ENCODE results near the gene PUS1.
"Not testable (repeated sequence)": the region's sequence is repeated elsewhere in the genome, so short reads cannot be mapped to it uniquely, and the experiment has no call there.

The PUS1 gene

GRCh38 chr12:131928711-131929580 is at the start of gene PUS1:
Gene PUS1, plus strand, starts transcription at chr12:131929276. Its CDS starts 447 bp downstream, at chr12:131929723.
- DNase-seq = peak; percentile 96

- DNase-seq = no peak
These were observed 46.1 kb upstream of the PUS1 start for GRCh38 chr12:131882804-131883520.

- DNase-seq = no peak
These were observed 45.6 kb upstream of the PUS1 start for GRCh38 chr12:131883521-131883900.

GRCh38 chr12:131885076-131885475 is 44.0 kb upstream of the PUS1 start:
- DNase-seq = not testable (repeated sequence)

DNA sequence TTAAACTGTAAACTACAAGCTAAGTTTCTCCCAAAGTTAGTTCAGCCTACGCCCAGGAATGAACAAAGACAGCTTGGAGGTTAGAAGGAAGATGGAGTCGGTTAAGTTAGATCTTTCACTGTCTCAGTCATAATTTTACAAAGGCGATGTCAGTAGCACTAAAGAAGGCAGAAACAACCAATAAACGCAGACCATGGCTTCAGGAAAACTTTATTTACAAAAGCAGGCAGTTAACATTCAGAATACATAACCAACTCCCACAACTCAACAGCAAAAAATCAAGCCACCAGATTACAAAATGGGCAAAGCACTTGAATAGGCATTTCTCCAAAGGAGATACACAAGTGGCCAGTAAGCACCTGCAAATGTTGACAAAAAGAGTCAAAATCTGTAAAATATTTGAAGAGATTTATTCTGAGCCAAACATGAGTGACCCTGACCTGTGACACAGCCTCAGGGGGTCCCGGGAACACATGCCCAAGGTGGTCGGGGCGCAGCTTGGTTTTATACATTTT is 43.5 kb upstream of the PUS1 start:
- DNase-seq = no peak

DNA sequence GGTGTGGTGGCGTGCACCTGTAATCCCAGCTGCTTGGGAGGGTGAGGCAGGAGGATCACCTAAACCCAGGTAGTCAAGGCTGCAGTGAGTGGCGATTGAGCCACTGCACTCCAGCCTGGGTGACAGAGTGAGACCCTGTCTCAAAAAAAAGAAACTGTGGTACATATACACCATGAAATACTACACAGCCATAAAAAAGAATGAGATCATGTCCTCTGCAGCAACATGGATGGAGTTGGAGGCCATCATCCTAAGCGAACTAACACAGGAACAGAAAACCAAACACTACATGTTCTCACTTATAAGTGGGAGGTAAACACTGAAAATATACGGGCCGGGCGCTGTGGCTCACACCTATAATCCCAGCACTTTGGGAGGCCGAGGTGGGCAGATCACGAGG is 37.4 kb upstream of the PUS1 start:
- DNase-seq = not testable (repeated sequence)

DNA sequence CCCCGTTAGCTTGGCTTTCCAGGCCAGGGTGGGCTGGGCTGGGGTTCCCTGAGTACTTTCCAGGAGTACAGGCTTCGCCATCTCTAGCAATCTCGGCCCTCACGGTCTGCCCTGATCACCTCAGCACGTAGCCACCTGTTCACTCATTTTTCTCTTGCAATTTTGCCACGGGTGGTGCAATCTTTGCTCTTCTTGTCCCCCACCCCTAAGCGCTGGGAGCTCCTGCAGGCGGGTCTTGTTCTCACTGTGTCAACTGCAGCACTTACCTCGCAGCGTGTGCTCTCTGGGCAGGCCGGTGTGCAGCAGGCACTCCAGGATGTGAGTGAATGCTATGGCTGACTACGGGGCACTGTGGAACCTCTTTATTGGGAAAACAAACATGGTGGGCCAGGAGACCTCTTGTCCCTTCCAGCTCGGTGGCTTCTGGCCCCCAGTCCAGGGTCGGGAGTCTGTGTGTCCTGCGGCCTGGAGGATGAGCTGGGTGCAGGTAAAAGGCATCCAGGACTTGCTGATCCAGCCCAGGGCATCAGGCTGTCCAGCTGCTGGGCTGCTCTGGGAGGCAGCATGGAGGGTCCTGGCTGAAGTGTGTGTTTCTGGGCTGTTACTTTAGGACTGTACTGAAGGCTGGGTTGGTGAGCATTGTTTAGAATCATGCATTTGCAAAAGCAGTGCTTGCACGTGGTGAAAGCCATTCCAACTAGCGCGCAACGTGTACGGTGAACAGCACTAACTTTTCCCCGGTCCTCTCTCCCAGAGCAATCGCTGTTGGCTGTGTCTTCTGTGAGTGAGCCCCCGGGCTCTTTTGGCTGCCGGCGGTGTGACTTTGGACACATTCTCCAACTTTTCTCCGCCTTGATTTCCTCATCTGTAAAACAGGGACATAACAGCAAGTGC is 36.1 kb upstream of the PUS1 start:
- DNase-seq = no peak

- DNase-seq = no peak
These were observed 35.3 kb upstream of the PUS1 start for GRCh38 chr12:131893605-131894312.

DNA sequence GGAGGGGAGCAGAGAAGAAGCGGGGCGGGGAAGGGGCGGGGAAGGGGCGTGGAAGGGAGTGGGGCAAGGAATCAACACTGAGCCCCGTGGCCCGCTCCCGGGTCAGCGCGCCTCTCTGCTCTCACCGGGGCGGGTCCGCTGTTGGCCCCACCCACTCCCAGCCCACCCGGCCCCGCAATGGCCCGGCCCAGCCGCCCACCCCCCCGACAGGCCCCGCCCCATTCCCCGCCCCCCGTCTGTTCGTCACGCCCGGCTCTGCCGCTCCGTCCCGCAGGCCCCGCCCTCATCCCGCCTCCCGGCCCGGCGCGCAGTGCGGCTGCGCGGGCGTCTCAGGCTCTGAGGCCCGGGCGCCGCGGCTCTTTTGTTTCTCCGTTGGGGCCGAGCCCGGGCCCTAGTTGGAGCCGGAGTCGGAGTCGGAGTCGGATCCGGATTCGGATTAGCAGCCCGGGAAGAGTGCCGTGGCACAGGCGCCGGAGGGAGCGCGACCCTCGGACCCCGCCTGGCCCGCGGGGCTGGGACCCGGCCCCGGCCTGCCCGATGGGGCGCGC is 34.7 kb upstream of the PUS1 start, which contains the start of gene ULK1:
ULK1 (plus strand) TSS at position 310 of the 548 bp plus-strand sequence. CDS start 380 bp downstream, outside the sequence.
- peak; percentile 86 for DNase-seq

- no peak for DNase-seq
These were observed 34.0 kb upstream of the PUS1 start for GRCh38 chr12:131894981-131895639.

- DNase-seq = no peak
These were observed 33.4 kb upstream of the PUS1 start for GRCh38 chr12:131895640-131896079.

DNA sequence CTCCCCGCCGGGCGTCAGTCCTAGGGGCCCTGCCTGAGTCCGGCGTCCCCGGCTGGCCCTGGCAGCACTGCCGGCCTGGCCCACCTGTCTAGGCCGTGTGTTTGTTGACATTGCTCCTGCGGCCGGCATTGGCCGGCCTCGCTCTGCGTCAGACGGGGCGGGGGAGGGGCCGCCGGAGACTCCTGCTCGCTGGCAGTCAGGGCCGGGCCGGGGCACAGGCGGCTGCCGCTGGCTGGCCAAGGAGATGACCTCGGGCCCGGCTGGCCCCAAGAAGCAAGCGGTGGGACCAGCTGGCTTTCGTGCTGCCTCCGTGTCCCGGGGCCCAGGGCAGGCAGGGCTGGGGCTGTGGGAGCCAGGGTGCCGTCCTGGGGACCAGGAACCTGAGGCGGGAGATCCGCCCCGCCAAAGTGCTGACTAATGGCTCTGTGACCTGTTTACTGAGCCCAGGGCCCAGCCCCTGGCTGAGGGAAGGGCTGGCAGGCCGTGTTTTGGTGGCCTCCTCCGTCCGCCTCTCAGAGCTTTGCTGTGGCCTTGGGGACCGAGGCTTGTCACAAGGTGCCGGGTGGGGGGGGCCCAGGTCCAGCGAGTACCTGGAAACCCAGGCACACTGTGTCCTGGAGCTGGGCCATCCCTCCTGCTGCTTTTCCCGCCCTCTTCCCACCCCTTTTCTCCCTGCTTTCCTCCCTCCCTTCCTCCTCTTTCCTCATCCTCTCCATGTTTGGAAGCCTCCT is 32.8 kb upstream of the PUS1 start:
- peak; percentile 82 for DNase-seq

GRCh38 chr12:131896811-131897270 is 32.2 kb upstream of the PUS1 start:
- DNase-seq = no peak

GRCh38 chr12:131897276-131897675 is 31.8 kb upstream of the PUS1 start:
- DNase-seq = no peak

DNA sequence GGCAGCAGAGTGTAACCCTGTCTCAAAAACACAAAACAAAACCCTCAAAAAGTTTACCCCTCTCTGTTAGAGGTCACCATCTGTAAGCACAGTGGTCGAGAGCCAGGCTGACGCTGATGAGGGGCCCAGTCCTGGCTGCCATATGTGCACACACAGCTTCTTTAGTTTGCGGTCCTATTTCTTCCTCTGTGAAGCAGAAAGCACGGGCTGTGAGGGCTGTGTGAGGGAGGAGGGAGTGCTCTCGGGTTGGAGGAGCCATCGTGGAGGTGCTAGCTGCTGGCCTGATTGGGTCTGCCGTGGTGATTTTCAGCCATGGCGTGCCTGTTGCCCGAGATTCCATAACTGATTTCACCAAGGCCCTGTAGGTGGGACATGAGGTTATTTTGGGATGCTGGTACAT is 31.2 kb upstream of the PUS1 start:
- DNase-seq = no peak

GRCh38 chr12:131900397-131900796 is 28.7 kb upstream of the PUS1 start:
- DNase-seq = no peak

- no peak for DNase-seq
These were observed 27.4 kb upstream of the PUS1 start for GRCh38 chr12:131901431-131902331.

GRCh38 chr12:131902332-131903241 is 26.5 kb upstream of the PUS1 start:
- DNase-seq = no peak

Measured in fibroblast of skin of right biceps (primary cell).